HG02588 (cell line): ENCODE results near the gene GSTM4.

ENCODE experiments used
- ATAC-seq: cut with Tn5 transposase; IDR thresholded peaks from one replicate; pipeline ENCODE4 v1.9.1; 2021; ENCODE audit warnings: mild to moderate bottlenecking, moderate library complexity; ENCODE audit not compliant: unreplicated experiment

The GSTM4 gene

DNA sequence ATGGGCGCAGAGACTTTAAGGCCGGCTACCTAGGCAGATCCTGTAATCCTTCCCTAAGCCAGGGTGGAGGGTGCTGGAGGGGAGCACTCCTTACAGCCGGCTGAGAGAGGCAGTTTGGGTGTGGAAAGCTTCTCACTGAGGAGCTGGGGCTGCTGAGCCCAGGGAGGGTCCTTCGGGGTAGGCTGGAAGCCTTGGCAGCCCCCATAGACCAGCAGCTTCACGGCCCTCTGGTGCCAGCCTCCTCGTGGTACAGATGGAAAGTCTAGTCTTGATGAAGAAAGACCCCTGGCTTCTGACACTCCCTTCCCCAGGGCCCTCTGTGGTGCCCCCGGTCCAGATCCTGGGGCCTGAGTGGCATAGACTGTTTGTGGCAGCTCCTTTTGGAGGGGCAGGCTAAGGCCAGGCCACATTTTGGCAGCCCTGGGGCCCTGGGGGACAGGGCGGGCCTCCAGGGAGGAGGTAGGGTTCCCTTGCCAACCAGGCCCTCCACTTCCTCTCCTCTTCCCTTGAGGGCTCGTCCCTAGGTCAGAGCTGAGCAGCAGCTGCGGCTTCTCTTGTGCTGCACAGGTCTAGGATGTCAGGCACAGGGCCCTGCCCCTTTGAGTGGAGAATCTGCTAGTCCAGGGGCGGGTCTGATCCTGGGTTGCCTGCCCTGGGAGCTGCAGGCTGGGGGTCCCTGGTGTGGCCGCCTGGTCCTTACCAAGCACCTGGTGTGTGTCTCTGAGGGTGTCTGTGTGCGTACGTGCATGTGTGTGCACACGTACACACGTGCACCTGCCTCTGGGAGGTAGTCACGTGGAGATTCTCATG, 31.5 kb upstream of the GSTM4 start:
- no peak for ATAC-seq

DNA sequence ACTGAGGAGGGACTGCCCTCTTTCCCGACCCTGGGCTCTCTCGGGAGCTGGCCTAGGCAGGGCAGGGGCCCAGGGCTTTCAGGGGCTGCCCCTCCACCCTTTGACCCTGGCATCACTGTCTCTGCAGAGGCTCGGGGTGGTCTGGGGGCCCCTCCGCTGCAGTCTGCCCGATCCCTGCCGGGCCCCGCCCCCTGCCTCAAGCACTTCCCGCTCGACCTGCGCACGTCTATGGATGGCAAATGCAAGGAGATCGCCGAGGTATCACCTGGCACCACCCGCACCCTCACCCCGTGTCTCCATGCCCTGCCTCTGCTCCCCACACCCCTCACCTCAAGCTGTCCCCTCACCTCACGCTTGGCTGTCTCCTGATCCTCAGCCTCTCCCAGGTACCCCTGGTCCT, 30.7 kb upstream of the GSTM4 start:
- no peak for ATAC-seq

DNA sequence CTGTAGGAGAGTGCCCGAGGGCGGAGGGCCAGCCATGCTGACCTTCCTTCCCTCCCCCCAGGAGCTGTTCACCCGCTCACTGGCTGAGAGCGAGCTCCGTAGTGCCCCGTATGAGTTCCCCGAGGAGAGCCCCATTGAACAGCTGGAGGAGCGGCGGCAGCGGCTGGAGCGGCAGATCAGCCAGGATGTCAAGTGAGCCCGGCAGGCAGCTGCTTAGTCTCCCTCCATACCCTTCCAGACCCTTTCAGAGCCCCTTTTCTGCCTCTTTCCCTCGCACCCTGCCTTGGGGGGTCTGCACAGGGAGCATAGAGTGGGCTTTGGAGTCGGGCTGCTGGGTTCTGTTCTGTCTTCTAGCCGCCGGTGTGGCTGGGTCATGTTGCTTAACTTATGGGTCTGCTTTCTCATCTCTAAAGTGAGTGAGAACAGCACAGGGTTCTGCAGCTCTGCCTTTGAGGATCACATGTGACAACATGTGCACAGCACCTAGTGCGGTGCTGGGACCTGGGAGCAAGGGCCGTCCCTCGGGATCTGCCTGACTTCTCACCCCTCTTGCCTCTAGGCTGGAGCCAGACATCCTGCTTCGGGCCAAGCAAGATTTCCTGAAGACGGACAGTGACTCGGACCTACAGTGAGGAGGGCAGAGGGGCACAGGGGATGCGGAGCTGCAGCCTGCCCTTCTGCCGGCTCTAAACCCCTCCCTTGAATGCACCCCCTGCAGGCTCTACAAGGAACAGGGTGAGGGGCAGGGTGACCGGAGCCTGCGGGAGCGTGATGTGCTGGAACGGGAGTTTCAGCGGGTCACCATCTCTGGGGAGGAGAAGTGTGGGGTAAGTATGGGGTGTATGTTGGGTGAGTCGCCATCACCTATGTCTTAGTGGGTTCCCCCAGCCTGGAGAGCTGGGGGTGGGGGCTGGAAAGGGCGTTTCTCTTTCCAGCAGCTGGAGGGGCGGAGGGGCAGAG, 30.0 kb upstream of the GSTM4 start:
- ATAC-seq = no peak

DNA sequence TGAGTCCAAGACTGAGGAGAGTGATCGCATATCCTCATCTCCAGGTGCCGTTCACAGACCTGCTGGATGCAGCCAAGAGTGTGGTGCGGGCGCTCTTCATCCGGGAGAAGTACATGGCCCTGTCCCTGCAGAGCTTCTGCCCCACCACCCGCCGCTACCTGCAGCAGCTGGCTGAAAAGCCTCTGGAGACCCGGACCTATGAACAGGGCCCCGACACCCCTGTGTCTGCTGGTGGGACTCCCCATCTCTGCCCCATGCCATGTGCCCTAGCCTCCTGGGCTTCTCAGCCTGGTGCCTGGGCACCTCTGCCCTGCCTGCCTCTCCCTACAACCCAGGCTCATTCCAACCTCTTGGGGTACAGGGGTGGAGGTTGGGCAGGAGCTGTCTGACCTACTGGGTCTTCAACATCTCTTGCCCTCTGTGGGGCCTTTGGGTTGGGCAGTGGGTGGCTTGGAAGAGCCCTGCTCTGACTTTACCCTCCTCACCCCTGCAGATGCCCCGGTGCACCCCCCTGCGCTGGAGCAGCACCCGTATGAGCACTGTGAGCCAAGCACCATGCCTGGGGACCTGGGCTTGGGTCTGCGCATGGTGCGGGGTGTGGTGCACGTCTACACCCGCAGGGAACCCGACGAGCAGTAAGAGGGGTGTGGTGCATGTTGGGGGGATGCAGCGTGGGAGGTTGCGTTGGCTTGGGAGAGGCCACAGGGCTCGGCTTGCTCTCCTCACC, 29.1 kb upstream of the GSTM4 start:
- no peak for ATAC-seq

DNA sequence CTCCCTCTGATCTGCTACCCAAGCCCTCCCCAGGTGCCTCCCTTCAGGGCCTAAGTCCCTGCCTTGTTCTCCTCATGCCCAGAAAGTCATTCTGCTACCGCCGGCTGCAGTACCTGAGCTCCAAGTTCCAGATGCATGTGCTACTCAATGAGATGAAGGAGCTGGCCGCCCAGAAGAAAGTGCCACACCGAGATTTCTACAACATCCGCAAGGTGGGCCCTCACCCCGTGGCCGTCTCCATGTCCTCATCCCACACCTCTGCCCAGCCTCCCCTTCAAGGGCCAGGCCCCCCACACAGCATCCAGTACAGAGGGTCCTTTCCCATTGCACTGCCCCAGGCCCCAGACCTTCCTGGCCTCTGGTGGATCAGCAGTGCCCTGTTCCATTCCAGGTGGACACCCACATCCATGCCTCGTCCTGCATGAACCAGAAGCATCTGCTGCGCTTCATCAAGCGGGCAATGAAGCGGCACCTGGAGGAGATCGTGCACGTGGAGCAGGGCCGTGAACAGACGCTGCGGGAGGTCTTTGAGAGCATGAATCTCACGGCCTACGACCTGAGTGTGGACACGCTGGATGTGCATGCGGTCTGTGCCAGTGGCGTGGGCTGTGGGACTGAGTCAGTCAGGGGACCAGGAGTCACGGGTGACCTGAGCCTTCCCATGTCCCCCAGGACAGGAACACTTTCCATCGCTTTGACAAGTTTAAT, 28.1 kb upstream of the GSTM4 start:
- no peak for ATAC-seq

DNA sequence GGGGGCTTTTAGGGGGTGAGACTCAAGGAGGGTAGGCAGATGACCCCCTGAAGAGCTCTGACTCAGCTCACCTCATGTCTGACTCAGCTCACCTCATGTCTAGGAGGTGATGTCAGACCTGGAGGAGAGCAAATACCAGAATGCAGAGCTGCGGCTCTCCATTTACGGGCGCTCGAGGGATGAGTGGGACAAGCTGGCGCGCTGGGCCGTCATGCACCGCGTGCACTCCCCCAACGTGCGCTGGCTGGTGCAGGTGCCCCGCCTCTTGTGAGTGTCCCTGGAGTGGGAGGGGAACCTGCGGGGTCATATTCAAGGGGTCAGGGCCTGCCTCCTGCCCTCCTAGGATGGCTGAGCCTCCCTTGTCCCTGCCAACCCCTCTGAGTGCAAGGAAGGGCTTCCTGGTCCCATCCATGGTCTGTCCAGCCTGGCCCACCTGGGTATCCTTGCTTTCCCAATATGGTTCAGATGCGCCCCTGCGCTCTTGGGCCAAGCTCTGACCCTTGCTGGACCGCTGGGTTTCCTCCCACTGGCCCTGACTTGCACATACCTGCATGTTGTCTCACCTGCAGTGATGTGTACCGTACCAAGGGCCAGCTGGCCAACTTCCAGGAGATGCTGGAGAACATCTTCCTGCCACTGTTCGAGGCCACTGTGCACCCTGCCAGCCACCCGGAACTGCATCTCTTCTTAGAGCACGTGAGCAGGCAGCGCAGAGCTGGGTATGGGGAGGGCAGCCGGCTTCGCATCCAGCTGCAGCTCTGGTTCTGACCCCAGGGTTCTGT, 27.2 kb upstream of the GSTM4 start:
- ATAC-seq = no peak

DNA sequence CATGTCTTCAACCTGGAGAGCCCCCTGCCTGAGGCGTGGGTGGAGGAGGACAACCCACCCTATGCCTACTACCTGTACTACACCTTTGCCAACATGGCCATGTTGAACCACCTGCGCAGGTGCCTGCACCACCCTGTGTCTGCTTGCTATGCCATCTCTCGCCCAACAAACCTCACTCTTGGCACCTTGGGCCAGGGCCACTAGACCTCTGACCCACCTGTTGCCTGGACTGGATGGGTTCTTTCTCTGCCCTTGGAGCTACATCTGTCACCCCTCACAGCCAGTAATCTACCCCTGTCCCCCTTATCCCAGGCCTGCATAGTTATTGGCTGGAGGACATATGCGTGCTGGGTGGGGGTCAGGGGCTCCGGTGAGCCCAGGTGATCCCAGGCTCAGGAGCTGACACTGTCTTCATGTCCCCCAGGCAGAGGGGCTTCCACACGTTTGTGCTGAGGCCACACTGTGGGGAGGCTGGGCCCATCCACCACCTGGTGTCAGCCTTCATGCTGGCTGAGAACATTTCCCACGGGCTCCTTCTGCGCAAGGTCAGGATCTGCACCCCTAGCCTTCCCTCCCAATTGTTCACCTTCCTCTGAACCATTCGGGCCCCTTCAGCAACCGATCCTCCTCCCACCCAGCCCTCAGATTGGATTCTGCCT, 26.4 kb upstream of the GSTM4 start:
- no peak for ATAC-seq

DNA sequence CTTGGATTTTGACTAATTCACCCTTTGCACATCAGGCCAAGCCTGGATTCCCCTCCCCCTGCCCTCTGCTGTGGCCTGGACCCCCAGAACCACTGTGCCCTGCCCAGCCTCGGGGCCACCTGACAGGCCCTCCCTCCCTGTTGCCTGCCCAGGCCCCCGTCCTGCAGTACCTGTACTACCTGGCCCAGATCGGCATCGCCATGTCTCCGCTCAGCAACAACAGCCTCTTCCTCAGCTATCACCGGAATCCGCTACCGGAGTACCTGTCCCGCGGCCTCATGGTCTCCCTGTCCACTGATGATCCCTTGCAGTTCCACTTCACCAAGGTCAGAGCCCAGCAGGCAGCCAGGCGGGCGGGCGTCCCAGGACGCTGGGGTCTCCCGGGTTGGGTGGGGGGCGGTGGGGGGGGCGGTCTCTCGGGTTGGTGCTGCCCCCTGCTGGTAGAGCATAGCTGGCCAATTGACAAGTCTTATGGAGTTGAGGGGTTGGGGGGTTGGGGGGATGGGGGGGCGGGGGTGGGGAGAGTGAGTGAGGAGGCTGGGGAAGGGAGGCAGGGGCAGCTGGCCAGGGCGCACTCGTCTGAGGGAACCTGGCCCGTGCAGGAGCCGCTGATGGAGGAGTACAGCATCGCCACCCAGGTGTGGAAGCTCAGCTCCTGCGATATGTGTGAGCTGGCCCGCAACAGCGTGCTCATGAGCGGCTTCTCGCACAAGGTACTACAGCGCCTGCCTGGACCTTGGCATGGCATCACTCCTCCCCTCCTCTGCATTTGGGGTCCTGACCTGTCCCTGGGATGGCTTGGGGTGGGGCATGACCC, 25.6 kb upstream of the GSTM4 start:
- ATAC-seq = no peak

DNA sequence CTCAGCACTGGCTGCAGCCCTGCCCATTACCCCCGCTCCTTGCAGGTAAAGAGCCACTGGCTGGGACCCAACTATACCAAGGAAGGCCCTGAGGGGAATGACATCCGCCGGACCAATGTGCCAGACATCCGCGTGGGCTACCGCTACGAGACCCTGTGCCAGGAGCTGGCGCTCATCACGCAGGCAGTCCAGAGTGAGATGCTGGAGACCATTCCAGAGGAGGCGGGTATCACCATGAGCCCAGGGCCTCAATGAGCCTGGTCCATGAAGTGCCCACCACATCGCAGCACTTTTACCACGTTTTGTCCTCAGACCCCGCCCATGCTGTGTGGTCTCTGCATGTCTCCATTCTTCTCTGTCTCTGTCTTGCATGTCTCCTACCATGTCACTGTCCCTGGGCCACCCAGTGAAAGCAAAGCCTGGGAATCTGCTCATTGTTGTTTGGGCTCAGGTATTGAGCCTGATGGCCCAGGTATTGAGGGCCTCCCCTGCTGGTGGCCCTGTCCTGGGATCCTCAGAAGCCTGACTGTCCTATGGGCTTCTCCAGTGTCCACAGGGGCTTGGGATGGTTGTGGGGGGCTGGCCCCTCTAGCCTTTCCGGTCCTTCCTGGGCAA, 24.9 kb upstream of the GSTM4 start:
- ATAC-seq = no peak

DNA sequence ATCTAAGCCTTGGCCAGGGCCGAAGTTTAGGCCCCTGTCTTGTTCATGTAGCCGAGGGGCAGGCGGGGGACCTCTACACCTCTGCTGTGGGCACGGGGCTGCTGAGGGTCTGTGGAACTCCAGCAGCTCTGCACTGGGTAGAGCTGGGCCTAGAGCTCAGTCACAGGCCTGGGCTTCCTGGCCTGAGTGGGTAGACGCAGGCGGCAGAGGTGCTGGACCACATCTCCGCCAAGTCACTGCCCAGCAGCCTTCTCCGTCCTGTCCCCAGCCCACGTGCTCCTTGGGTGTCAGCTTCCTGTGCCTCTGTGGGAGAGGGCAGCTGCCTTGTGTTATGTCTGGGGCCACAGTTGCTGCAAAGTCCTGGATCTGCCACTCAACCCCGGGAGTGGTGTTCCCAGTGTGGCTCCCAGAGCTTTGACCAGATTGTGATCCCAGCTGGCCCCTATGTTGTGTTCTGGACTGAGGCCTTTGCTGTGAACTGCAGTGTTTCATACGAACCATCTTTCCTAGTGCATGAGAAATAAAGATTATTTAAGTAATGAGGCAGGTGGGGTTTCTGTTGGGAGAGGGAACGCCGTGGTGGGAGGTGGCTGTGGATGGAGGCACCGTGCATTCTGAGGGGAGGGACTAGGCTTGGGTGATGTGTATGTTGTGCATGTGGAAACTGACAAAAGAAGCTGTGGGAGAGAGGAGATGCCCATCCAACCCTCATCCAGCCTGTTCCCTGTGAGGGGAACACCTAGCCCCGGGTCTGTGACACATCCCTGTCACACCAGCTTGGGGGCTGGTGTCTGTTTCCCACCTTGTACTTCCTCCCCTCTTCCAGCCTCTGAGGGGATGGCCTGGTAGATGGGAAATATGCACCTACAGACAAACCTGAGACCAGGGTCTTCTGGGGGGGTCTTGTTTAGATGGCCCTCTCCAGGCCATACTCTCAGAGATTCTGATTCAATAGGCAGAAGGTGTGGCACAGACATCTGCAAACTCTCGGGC, 24.1 kb upstream of the GSTM4 start:
- no peak for ATAC-seq

DNA sequence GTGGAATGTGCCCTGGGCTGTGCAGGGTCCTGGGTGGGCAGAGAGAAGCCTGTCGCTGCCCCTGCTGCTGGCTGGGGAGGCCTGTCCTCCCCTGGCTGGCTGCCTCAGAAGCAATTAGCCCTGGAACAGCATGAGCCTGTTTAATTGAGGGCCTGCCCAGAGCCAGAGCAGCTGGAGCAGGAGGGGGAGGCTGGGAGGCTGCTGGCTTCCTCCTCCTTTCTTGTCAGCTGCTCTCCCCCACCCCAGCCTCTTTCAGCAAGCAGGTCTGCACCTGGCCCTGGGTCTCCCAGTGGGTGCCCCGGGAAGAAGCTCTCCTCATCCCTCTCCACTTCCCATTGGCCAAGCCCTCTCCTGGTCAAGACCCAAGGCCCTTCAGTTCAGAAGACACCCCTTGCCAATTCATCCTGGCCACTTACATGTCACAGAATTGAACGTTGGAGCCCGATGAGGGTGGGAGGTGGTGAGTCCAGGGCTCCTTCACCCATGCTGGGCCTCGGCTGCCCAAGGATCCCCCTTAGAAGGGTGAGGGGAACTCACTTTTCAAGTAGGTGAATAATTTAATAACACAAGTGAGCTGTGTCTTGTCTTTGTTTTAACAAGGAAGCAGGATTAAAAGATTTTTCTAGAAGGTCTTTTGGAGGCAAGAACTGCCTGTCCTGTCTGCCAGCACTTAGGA, 23.1 kb upstream of the GSTM4 start:
- ATAC-seq = no peak

DNA sequence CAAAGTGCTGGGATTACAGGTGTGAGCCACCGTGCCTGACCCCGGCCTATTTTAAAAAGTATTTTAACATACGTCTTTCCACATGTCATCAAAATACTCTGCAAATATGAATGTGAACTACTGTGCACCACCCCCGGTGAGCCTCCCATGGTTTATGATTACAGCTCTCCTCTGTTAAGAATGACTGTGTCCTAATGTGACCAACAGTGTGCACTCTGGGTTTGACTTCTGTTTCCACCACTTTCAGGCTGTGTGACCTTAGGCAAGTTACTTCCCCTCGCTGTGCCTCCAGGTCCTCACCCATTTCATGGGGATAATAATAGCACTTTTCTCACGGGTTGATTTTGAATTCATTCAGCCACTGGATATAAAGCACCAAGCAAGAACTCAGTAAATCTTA, 21.6 kb upstream of the GSTM4 start:
- no peak for ATAC-seq

DNA sequence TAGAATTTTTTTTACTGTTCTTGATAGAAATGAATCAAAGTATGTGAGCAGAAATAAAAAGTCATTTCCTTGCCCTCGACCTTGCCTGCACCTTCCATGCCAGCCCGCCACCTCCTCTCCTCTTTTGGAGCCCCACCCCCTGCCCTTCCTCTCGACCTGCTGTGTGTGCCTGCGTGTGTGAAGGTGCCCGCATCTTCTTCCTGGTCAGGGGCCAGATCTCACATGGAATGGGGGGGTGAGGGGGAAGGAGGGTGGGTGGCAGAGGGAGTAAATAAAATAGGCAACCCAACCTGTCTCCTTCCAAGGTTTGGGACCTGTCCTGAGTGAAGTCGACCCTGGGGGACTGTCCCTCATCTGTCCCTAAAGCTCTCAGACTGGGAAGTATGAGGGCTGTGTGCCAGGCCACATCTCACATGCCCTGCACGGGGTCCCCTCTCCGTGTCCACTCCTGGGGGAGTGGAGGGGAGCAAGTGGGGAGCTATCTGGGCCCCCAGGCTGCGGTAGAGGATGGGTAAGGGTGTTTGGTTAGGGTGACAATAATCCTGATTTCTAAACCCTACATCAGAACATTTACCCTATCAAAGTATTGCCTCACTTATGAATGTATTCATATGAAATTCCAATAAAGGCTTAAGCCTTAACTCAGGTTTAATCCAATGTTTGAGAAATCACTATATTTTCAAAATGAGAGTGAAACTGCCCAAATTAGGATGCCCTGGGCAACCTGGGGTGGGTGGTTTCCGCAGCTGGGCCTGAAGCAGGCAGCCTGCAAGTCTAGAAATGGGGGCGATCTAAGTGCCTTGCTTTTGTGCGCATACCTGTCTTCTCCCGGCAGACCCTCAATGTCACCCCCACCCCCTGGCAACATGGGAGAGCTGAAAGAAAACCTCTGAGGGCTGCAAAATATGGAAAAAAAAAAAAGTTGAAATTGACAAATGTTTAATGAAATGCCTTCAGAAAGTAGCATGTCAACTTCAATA, 20.8 kb upstream of the GSTM4 start:
- ATAC-seq = no peak

DNA sequence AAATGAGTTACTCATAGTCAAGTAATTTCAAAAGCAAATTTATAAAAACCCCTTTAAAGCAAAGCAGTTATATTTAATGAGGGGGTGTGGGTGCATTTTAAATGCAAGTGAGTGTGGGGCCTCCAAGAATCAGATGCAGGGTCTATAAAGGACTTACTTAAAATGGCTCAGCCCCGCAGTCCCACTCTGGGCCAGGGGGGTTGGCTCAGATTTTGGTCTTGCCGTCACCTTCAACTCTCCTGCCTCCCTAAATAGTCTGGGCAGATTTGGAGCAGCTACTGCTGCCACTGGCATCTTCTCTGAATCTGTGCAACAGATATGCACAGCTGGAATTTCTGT, 20.1 kb upstream of the GSTM4 start:
- ATAC-seq = no peak

DNA sequence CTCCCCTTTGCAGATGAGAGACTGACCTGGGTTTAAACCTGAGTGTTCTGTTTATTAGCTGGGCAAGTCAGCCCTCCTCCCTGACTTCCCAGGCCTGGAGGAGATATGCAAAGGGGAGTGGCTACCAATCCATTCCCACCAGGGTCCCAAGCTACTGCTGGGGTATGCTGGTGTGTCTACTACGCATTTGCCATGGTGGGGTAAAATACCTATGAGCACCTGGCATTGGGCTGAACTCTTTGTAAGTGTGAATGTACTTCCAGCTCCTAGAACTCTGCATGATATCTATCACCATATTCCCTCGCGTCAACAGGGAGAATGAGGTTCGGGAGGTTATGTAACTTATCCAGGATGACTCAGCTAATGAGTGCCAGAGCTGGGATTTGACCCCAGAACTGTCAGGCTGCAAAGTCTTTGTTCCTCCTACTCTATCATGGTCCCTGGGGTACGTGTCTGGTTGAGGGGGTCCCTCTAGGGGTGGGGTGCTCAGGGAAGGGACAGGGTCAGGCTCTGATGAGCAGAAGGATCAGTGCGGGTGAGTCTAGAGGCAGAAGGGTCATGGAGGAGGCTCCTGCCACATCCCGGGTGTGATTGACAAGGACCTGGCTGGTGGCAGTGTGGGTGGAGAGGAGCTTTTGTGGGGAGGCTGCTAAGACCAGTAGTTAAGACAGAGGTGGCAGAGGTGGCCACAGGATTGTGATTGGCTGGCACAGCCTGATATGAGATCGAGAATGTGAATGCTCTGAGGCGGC, 19.5 kb upstream of the GSTM4 start:
- ATAC-seq = no peak
